Ammon's horn (tissue), 1 donor: ENCODE measurements around the gene PXDN.
"Not testable (repeated sequence)": the region's sequence is repeated elsewhere in the genome, so short reads cannot be mapped to it uniquely, and the experiment has no call there.

Experiments used
- DNase-seq: peaks from one replicate; pipeline ENCODE4 v3.0.0-alpha.2; 2016; ENCODE audit warnings: low spot score

Gene PXDN

DNA sequence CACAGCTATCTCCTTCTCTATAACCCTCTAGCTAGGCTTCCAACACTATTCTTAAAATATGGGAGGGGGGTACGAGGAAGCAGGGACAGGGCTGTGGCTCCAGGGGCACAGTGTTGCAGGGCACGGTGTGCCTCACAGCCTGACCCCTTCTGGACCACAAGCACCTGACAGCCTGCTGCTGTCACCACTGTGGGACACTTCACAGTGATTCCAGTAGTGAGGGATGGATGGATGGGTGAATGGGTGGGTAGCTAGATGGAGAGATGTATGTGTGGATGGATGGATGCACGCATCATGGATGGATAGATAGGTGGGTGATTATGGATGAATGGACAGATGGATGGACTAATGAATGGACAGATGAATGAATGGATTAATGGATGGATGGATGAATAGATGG lies 21.6 kb downstream of the PXDN start:
- no peak for DNase-seq

GRCh38 chr2:1721706-1722646 lies 22.3 kb downstream of the PXDN start:
- no peak for DNase-seq

- DNase-seq, result no peak
Observed at GRCh38 chr2:1718339-1719220, 25.7 kb downstream of the PXDN start.

DNA sequence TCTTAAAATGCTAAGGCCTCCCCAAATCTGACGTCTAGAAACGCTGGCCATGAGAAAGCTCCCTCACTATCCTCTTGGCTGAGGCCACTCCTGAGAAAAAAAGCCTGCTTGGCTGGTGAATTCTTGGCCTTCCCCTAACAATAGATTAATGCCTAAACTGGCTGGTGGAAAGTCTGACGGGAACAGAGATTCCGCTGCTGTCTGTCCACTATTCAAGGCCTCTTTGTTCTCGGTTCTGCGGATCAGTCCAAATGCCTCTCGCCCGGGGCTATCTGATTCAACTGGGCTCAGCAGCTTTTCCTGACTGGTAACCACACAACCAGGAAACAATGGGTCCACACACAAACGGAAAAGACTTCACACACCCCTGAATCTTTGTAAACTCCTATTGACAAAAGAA lies 27.2 kb downstream of the PXDN start:
- DNase-seq, result peak; percentile 66

GRCh38 chr2:1716441-1716840 lies 27.9 kb downstream of the PXDN start:
- no peak for DNase-seq

GRCh38 chr2:1716014-1716305 lies 28.4 kb downstream of the PXDN start:
- not testable (repeated sequence) for DNase-seq

GRCh38 chr2:1715184-1716013 lies 28.9 kb downstream of the PXDN start:
- DNase-seq, result no peak

GRCh38 chr2:1714291-1715064 lies 29.8 kb downstream of the PXDN start:
- no peak for DNase-seq

DNA sequence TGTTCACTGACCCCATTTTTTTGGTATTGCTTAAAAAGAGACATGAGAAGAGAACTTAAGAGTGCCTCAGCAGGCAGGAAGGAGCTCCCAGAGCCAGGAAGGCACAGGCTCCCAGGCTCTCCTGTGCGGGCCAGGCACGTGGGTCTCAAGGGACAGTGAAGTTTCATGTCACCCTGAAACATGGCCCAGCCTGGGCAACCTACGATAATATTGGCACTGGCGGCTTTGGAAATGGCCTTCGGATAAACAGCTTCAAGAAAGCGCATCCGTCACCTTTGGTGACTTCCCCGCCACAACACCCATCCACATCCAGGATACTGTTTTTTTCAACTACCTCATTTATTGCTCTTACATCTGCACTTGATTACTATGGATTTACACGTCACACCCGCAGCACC lies 30.5 kb downstream of the PXDN start:
- no peak for DNase-seq

DNA sequence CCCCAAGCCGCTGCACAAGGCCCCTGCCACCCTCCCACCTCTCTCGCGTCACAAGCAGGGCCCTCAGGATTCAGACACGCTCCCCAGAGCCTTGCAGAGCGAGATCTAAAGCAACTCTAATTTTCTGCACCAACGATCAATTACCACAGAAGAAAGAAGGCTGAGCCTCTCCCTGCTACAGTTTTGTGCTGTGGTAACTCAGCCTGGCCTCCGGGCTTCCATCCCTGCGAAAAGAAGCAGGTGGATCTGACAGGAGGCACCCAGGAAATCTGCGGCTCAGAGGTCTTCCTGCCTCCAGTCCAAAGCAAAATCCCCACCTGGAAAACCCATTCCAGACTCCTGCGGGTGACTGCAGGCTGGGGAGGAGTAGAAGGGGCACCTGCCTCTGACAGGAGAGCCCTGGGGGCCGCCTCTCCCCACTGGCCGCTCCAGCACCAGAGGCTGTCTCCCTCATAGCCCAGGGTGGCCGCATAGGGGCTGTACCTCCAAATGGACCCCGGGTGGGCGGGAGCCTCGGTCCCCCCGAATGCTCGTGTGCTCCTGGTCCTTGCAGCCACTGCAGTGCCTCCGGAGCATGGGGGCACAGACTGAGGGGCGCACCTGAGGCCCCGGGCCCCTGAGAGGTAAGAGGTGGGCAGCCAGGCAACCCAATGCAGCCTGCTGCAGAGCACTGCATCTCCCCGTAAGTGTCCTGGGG lies 31.0 kb downstream of the PXDN start:
- no peak for DNase-seq

DNA sequence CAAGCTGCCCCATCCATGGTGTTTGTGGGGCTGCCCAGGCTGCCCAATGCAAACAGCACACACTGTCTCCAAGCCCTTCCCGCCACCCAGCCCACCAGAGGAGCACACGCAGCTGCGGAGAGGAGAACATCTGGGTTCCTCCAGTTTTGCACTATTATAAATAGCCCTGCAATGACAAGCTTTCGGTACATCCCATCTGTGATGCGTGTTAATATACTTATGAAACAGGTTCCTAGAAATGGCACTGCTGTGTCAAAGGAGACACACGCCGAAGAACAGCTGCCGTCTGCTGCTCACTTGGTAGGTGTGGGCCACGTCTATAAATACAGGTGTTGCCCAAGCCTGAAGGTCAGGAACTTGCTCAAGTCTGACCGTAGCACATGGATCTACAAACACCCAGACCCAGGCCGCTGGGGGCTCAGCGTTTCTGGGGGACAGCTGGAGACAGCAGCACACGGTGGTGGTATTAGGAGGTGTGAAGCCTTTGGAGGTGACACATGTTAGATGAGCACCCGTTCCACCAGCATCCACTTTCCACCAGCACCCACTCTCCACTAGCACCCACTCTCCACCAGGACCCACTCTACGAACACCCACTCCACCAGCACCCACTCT lies 34.3 kb downstream of the PXDN start:
- no peak for DNase-seq

GRCh38 chr2:1709335-1709605 lies 35.0 kb downstream of the PXDN start:
- no peak for DNase-seq

- DNase-seq, result no peak
Observed at GRCh38 chr2:1708476-1709334, 35.6 kb downstream of the PXDN start.

GRCh38 chr2:1707771-1708418 lies 36.4 kb downstream of the PXDN start:
- peak; percentile 38 for DNase-seq

DNA sequence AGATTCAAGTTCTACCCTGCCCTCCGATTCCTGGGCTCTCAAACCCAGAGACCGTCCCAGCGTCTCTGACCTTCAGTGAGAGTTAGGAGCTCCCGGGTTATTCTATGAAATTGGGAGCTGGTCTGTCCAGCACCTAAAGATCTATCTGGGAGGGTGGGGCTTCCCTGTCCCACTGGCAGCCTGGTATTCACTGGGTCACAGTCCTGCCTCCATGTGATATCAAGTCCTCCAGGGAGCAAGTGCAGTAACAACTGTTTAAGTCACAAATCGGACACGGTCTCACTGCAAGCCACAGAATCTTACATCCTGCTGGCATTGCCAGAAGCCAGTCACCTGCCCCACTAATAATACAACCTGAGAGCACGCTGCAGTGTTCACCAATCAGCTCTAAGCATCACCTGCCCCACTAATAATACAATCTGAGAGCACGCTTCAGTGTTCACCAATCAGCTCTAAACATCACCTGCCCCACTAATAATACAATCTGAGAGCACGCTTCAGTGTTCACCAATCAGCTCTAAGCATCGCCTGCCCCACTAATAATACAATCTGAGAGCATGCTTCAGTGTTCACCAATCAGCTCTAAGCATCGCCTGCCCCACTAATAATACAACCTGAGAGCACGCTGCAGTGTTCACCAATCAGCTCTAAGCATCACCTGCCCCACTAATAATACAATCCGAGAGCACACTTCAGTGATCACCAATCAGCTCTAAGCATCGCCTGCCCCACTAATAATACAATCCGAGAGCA lies 38.0 kb downstream of the PXDN start:
- DNase-seq, result not testable (repeated sequence)

- no peak for DNase-seq
Observed at GRCh38 chr2:1705557-1706076, 38.7 kb downstream of the PXDN start.

DNA sequence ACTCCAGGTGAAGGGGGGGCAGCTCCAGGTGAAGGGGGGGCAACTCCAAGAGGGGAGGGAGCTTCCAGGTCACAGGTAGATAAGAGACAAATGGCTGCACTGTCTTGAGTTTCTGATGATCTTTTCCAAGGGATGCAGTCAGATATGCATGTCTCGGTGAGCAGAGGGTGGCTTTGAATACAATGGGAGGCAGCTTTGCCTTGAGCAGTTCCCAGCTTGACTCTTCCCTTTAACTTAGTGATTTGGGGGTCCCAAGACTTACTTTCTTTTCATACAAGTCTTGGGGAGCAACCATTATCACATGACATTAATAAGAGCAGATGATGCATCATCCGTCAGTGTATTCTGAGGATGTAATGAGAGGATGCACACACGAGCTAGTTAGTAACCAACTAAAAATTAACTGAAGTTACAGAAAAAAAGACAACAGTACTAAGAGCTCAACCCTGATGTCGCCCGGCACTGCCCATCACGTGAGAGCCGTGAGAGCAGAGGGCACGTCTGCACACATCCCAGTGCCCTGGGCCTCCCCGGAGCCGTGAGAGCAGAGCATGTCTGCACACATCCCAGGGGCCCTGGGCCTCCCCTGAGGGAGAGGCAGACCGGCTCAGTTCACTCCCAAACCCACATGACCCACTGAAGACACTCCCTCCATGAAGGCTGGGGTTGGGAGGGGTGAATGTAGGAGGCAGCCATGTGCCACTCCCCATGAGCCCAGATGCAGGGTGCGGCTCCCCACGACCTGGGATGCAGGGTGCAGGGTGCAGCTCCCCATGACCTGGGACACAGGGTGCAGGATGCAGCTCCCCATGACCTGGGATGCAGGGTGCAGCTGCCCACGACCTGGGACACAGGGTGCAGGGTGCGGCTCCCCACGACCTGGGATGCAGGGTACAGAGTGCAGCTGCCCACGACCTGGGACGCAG lies 39.4 kb downstream of the PXDN start:
- no peak for DNase-seq
